ENCODE results near the gene THRAP3. TPM values are rescaled to one million over a fixed set of nuclear protein-coding genes. Genes with fewer than 3 reads are reported as not detected.

Gene THRAP3
- total and polyA plus RNA-seq, 9 of the 15 experiments (the other 6 are each of a cell fraction or from before 2014, with no cell fraction given) = 66.2 to 135 (median 113) TPM

DNA sequence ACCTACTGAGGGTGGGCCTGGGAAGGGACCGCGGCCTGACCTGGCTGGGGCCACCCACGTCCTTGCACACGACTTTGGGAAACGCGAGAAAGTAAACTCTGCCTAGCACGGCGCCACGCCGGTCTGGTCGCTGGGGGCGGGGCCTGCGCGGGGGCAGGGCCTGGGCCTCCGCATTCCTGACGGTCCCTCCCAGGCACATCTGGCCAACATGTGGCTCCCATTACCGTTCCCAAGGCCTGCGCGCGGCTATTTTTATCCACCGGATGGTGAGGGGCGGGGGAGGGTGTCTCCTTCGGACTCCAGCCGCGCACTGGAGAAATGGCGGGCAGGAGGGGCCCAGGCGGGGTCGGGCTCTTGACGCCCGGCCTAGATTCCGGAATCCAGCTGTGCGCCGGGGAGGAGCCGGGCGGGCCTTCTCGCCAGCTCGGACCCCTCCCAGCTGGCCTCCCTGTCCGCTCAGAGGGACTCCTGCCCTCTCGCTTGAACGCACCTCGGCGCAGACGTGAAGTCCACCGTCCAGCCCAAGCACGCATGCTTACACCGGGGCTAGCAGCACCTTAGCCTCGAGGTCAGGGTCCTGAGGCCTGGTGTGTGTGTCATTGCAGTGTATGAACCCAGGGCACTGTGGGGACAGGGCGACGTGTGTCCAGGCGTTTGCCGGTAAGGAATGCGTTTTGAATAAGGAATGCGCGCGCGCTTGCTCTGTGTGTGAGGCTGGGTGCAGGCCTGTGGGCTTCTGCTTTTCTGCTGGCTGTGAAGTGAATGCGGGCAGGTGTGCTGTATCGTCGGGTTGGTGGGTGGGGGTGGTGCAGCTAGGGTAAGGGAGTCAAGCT lies 97.1 kb downstream of the THRAP3 start (continued):
- TF ChIP-seq SP2 (IDR thresholded peaks at IDR 0.05; ENCODE audit: extremely low read depth, low read depth, low read length, poor library complexity, severe bottlenecking) = no peak
- no peak for TF ChIP-seq IFI16 (CRISPR knock-in tag; IDR thresholded peaks at IDR 0.05)
- TF ChIP-seq PML (IDR thresholded peaks at IDR 0.05; ENCODE audit: low read length) = peak; percentile 23; the same call in 1 of the 2 replicates
- peak; percentile 90 to 92 for TF ChIP-seq MAZ (CRISPR knock-in tag; conservative IDR thresholded peaks at IDR 0.05 in 1 of 2, IDR thresholded peaks at IDR 0.05 in 1 of 2)
- 0 out of 2 replicates have a peak, but pooled peaks have one; percentile 20 for TF ChIP-seq GATA2 (CRISPR knock-in tag; IDR thresholded peaks at IDR 0.05)
- peak; percentile 89 for TF ChIP-seq HDGF (IDR thresholded peaks at IDR 0.05)
- peak; percentile 96 for TF ChIP-seq CTBP1 (IDR thresholded peaks at IDR 0.05; ENCODE audit: borderline replicate concordance)
- peak; percentile 97 for TF ChIP-seq ETV5 (CRISPR knock-in tag; IDR thresholded peaks at IDR 0.05; ENCODE audit: low read depth)
- TF ChIP-seq AFF1 (IDR thresholded peaks at IDR 0.05; ENCODE audit: low read depth in 1 of 2, partially characterized antibody in 2 of 2) = no peak
- TF ChIP-seq, protein P1, sequence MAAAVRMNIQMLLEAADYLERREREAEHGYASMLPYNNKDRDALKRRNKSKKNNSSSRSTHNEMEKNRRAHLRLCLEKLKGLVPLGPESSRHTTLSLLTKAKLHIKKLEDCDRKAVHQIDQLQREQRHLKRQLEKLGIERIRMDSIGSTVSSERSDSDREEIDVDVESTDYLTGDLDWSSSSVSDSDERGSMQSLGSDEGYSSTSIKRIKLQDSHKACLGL (CRISPR knock-in tag; IDR thresholded peaks at IDR 0.05; ENCODE audit: borderline replicate concordance, poor library complexity, severe bottlenecking) = no peak
- TF ChIP-seq, protein P2, sequence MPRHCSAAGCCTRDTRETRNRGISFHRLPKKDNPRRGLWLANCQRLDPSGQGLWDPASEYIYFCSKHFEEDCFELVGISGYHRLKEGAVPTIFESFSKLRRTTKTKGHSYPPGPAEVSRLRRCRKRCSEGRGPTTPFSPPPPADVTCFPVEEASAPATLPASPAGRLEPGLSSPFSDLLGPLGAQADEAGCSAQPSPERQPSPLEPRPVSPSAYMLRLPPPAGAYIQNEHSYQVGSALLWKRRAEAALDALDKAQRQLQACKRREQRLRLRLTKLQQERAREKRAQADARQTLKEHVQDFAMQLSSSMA (CRISPR knock-in tag; IDR thresholded peaks at IDR 0.05) = no peak
- TF ChIP-seq ZNF217 (CRISPR knock-in tag; IDR thresholded peaks at IDR 0.05) = no peak
- no peak for TF ChIP-seq ATF2 (CRISPR knock-in tag; IDR thresholded peaks at IDR 0.05)
- no peak for TF ChIP-seq GTF2F1 (IDR thresholded peaks at IDR 0.05; ENCODE audit: low read depth, low read length)
- TF ChIP-seq ZNF165 (CRISPR knock-in tag; IDR thresholded peaks at IDR 0.05; ENCODE audit: borderline replicate concordance) = no peak
- TF ChIP-seq, protein P3, sequence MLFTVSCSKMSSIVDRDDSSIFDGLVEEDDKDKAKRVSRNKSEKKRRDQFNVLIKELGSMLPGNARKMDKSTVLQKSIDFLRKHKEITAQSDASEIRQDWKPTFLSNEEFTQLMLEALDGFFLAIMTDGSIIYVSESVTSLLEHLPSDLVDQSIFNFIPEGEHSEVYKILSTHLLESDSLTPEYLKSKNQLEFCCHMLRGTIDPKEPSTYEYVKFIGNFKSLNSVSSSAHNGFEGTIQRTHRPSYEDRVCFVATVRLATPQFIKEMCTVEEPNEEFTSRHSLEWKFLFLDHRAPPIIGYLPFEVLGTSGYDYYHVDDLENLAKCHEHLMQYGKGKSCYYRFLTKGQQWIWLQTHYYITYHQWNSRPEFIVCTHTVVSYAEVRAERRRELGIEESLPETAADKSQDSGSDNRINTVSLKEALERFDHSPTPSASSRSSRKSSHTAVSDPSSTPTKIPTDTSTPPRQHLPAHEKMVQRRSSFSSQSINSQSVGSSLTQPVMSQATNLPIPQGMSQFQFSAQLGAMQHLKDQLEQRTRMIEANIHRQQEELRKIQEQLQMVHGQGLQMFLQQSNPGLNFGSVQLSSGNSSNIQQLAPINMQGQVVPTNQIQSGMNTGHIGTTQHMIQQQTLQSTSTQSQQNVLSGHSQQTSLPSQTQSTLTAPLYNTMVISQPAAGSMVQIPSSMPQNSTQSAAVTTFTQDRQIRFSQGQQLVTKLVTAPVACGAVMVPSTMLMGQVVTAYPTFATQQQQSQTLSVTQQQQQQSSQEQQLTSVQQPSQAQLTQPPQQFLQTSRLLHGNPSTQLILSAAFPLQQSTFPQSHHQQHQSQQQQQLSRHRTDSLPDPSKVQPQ (CRISPR knock-in tag; IDR thresholded peaks at IDR 0.05; ENCODE audit: borderline replicate concordance) = 0 out of 2 replicates have a peak, but pooled peaks have one; percentile 16
- no peak for TF ChIP-seq COPS2 (conservative IDR thresholded peaks at IDR 0.05)

Data from K562 (cell line).